Measurements from ENCODE around the gene TAC3.

The TAC3 gene

GRCh38 chr12:56996793-56997545 lies 19.4 kb downstream of the TAC3 start:
- Histone ChIP-seq H3K27me3 (replicated peaks; ENCODE audit: control insufficient read depth, insufficient read depth, low read length, poor library complexity, severe bottlenecking) (no peaks in the 10 kb centered on the region), H3K4me1 (ENCODE audit: control insufficient read depth, insufficient read depth, low read length, poor library complexity, severe bottlenecking) (no peaks in the 10 kb centered on the region), H3K9me3 (ENCODE audit: control insufficient read depth, low read length) (no peaks in the 10 kb centered on the region), H3K4me3 (ENCODE audit: insufficient read depth, low read depth, low read length, poor library complexity, severe bottlenecking) (no peak overlapping the region), H3K27ac (ENCODE audit: insufficient read depth, low read length, poor library complexity, severe bottlenecking) (no peak overlapping the region), H3K36me3 (ENCODE audit: control insufficient read depth, insufficient read depth, low read length) (no peaks in the 10 kb centered on the region)
- no peak for DNase-seq

- H3K4me3 ChIP-seq (ENCODE audit: insufficient read depth, low read depth, low read length, poor library complexity, severe bottlenecking): no peak overlapping the region
- no peak for DNase-seq
- no peaks in the 10 kb centered on the region for H3K9me3 ChIP-seq (ENCODE audit: control insufficient read depth, low read length)
- H3K4me1 ChIP-seq (ENCODE audit: control insufficient read depth, insufficient read depth, low read length, poor library complexity, severe bottlenecking): no peaks in the 10 kb centered on the region
- no peak overlapping the region for H3K27ac ChIP-seq (ENCODE audit: insufficient read depth, low read length, poor library complexity, severe bottlenecking)
- no peaks in the 10 kb centered on the region for H3K27me3 ChIP-seq (replicated peaks; ENCODE audit: control insufficient read depth, insufficient read depth, low read length, poor library complexity, severe bottlenecking)
- no peaks in the 10 kb centered on the region for H3K36me3 ChIP-seq (ENCODE audit: control insufficient read depth, insufficient read depth, low read length)
Observed at GRCh38 chr12:56995930-56996496, 20.3 kb downstream of the TAC3 start.

- no peak for DNase-seq
- Histone ChIP-seq H3K27me3 (replicated peaks; ENCODE audit: control insufficient read depth, insufficient read depth, low read length, poor library complexity, severe bottlenecking) (no peaks in the 10 kb centered on the region), H3K4me1 (ENCODE audit: control insufficient read depth, insufficient read depth, low read length, poor library complexity, severe bottlenecking) (no peaks in the 10 kb centered on the region), H3K4me3 (ENCODE audit: insufficient read depth, low read depth, low read length, poor library complexity, severe bottlenecking) (no peak overlapping the region), H3K36me3 (ENCODE audit: control insufficient read depth, insufficient read depth, low read length) (no peaks in the 10 kb centered on the region), H3K9me3 (ENCODE audit: control insufficient read depth, low read length) (no peaks in the 10 kb centered on the region), H3K27ac (ENCODE audit: insufficient read depth, low read length, poor library complexity, severe bottlenecking) (no peak overlapping the region)
Observed at GRCh38 chr12:56995201-56995929, 21.0 kb downstream of the TAC3 start.

- Histone ChIP-seq H3K27ac (ENCODE audit: insufficient read depth, low read length, poor library complexity, severe bottlenecking) (no peak overlapping the region), H3K27me3 (replicated peaks; ENCODE audit: control insufficient read depth, insufficient read depth, low read length, poor library complexity, severe bottlenecking) (no peaks in the 10 kb centered on the region), H3K9me3 (ENCODE audit: control insufficient read depth, low read length) (no peaks in the 10 kb centered on the region), H3K4me3 (ENCODE audit: insufficient read depth, low read depth, low read length, poor library complexity, severe bottlenecking) (no peak overlapping the region), H3K36me3 (ENCODE audit: control insufficient read depth, insufficient read depth, low read length) (no peaks in the 10 kb centered on the region), H3K4me1 (ENCODE audit: control insufficient read depth, insufficient read depth, low read length, poor library complexity, severe bottlenecking) (no peaks in the 10 kb centered on the region)
- DNase-seq: no peak
Observed at GRCh38 chr12:56994231-56994746, 22.0 kb downstream of the TAC3 start.

- Histone ChIP-seq H3K27ac (ENCODE audit: insufficient read depth, low read length, poor library complexity, severe bottlenecking) (no peak overlapping the region), H3K27me3 (replicated peaks; ENCODE audit: control insufficient read depth, insufficient read depth, low read length, poor library complexity, severe bottlenecking) (no peaks in the 10 kb centered on the region), H3K4me1 (ENCODE audit: control insufficient read depth, insufficient read depth, low read length, poor library complexity, severe bottlenecking) (no peaks in the 10 kb centered on the region), H3K36me3 (ENCODE audit: control insufficient read depth, insufficient read depth, low read length) (no peaks in the 10 kb centered on the region), H3K4me3 (ENCODE audit: insufficient read depth, low read depth, low read length, poor library complexity, severe bottlenecking) (no peak overlapping the region), H3K9me3 (ENCODE audit: control insufficient read depth, low read length) (no peaks in the 10 kb centered on the region)
- DNase-seq: no peak
Observed at GRCh38 chr12:56993346-56993745, 23.0 kb downstream of the TAC3 start.

- Histone ChIP-seq H3K27ac (ENCODE audit: insufficient read depth, low read length, poor library complexity, severe bottlenecking) (no peak overlapping the region), H3K4me3 (ENCODE audit: insufficient read depth, low read depth, low read length, poor library complexity, severe bottlenecking) (no peak overlapping the region), H3K27me3 (replicated peaks; ENCODE audit: control insufficient read depth, insufficient read depth, low read length, poor library complexity, severe bottlenecking) (no peaks in the 10 kb centered on the region), H3K36me3 (ENCODE audit: control insufficient read depth, insufficient read depth, low read length) (no peaks in the 10 kb centered on the region), H3K4me1 (ENCODE audit: control insufficient read depth, insufficient read depth, low read length, poor library complexity, severe bottlenecking) (peaks cover 5% of the 10 kb centered on the region), H3K9me3 (ENCODE audit: control insufficient read depth, low read length) (no peaks in the 10 kb centered on the region)
- DNase-seq: no peak
Observed at GRCh38 chr12:56991319-56992246, 24.7 kb downstream of the TAC3 start.

- Histone ChIP-seq H3K27me3 (replicated peaks; ENCODE audit: control insufficient read depth, insufficient read depth, low read length, poor library complexity, severe bottlenecking) (no peaks in the 10 kb centered on the region), H3K27ac (ENCODE audit: insufficient read depth, low read length, poor library complexity, severe bottlenecking) (no peak overlapping the region), H3K9me3 (ENCODE audit: control insufficient read depth, low read length) (no peaks in the 10 kb centered on the region), H3K4me3 (ENCODE audit: insufficient read depth, low read depth, low read length, poor library complexity, severe bottlenecking) (no peak overlapping the region), H3K4me1 (ENCODE audit: control insufficient read depth, insufficient read depth, low read length, poor library complexity, severe bottlenecking) (peaks cover 5% of the 10 kb centered on the region), H3K36me3 (ENCODE audit: control insufficient read depth, insufficient read depth, low read length) (no peaks in the 10 kb centered on the region)
- no peak for DNase-seq
Observed at GRCh38 chr12:56990648-56991318, 25.5 kb downstream of the TAC3 start.

- Histone ChIP-seq H3K9me3 (ENCODE audit: control insufficient read depth, low read length) (no peaks in the 10 kb centered on the region), H3K4me3 (ENCODE audit: insufficient read depth, low read depth, low read length, poor library complexity, severe bottlenecking) (no peak overlapping the region), H3K27ac (ENCODE audit: insufficient read depth, low read length, poor library complexity, severe bottlenecking) (no peak overlapping the region), H3K4me1 (ENCODE audit: control insufficient read depth, insufficient read depth, low read length, poor library complexity, severe bottlenecking) (peaks cover 5% of the 10 kb centered on the region), H3K36me3 (ENCODE audit: control insufficient read depth, insufficient read depth, low read length) (no peaks in the 10 kb centered on the region), H3K27me3 (replicated peaks; ENCODE audit: control insufficient read depth, insufficient read depth, low read length, poor library complexity, severe bottlenecking) (no peaks in the 10 kb centered on the region)
- DNase-seq: no peak
Observed at GRCh38 chr12:56989861-56990610, 26.3 kb downstream of the TAC3 start.

Measured in effector memory CD4-positive, alpha-beta T cell (primary cell).